ENCODE data around the gene ROBO4. TPM values are rescaled to one million over a fixed set of nuclear protein-coding genes. Genes with fewer than 3 reads are reported as not detected.

ROBO4 gene
- total and polyA plus RNA-seq, 2 of the 13 experiments (the other 11 are each of a cell fraction or from before 2014, with no cell fraction given): 0.07 to 1.1 TPM

GRCh38 chr11:124938206-124938765 lies 40.6 kb upstream of the ROBO4 start (continued):
- TF ChIP-seq NCOA2 (CRISPR knock-in tag; IDR thresholded peaks at IDR 0.05): peak; percentile 57; the same call in 1 of the 2 replicates
- no peak for TF ChIP-seq ATAD3A (CRISPR knock-in tag; IDR thresholded peaks at IDR 0.05)
- no peak for TF ChIP-seq ZNF616 (CRISPR knock-in tag; IDR thresholded peaks at IDR 0.05; ENCODE audit: low read depth)
- peak; percentile 40; the same call in 1 of the 2 replicates for TF ChIP-seq ARID5B (CRISPR knock-in tag; IDR thresholded peaks at IDR 0.05)
- no peak for TF ChIP-seq SALL2 (CRISPR knock-in tag; IDR thresholded peaks at IDR 0.05)
- no peak for TF ChIP-seq ARID2 (CRISPR knock-in tag; IDR thresholded peaks at IDR 0.05; ENCODE audit: borderline replicate concordance)
- peak; percentile 40; the same call in 1 of the 2 replicates for TF ChIP-seq HMG20A (CRISPR knock-in tag; IDR thresholded peaks at IDR 0.05; ENCODE audit: borderline replicate concordance)
- peak; percentile 76 for TF ChIP-seq CEBPG (CRISPR knock-in tag; IDR thresholded peaks at IDR 0.05)
- no peak for TF ChIP-seq ZNF562 (CRISPR knock-in tag; IDR thresholded peaks at IDR 0.05; ENCODE audit: borderline replicate concordance)
- TF ChIP-seq POLR2A (IDR thresholded peaks at IDR 0.05; ENCODE audit: insufficient read depth in 1 of 2, low read depth in 2 of 2, low read length in 2 of 2): peak in 1 of 2 experiments; percentile 26; a peak in 1 of 4 replicates
- TF ChIP-seq ARID4A (CRISPR knock-in tag; IDR thresholded peaks at IDR 0.05; ENCODE audit: borderline replicate concordance): no peak
- no peak for TF ChIP-seq PHF20 (CRISPR knock-in tag; IDR thresholded peaks at IDR 0.05)
- TF ChIP-seq HDAC1 (CRISPR knock-in tag; IDR thresholded peaks at IDR 0.05): no peak
- no peak for TF ChIP-seq LCORL (IDR thresholded peaks at IDR 0.05)
- no peak for TF ChIP-seq LCORL (CRISPR knock-in tag; IDR thresholded peaks at IDR 0.05)
- no peak for TF ChIP-seq ZNF784 (CRISPR knock-in tag; IDR thresholded peaks at IDR 0.05; ENCODE audit: borderline replicate concordance)
- peak; percentile 41; the same call in 1 of the 2 replicates for TF ChIP-seq CEBPB (IDR thresholded peaks at IDR 0.05; ENCODE audit: borderline replicate concordance, low read depth, low read length)
- TF ChIP-seq HNF1B (CRISPR knock-in tag; IDR thresholded peaks at IDR 0.05): no peak
- peak; percentile 78 for TF ChIP-seq TEAD3 (CRISPR knock-in tag; optimal IDR thresholded peaks at IDR 0.05; ENCODE audit: borderline replicate concordance)
- no peak for TF ChIP-seq ZFP36L1 (CRISPR knock-in tag; IDR thresholded peaks at IDR 0.05)

All from HepG2 (cell line).